GM12878 (cell line): Measurements from ENCODE around the gene ADAM29. TPM values are rescaled to one million over a fixed set of nuclear protein-coding genes. Genes with fewer than 3 reads are reported as not detected.

Experiments
- ATAC-seq: fragments of 200-7000 bp; cut with Tn5 transposase; 3 replicates; pipeline ENCODE4 v1.9.1; 2020; ENCODE audit warnings: mild to moderate bottlenecking, moderate library complexity
- BruUV-seq: library from RNA; stranded (reverse); fragments of 400-500 nt; replicated peaks from 2 replicates; lab custom pipeline; 2021; lab: Mats Ljungman, UMichigan
- CTCF ChIA-PET: fragments of 300-600 bp; sonication (Branson Sonifier 250); formaldehyde crosslinking; extraction: SDS; loops from one replicate; lab custom pipeline; 2021; ENCODE audit warnings: inconsistent platforms; lab: Yijun Ruan, JAX
- POLR2A ChIA-PET: fragments of 350-600 bp; formaldehyde crosslinking; extraction: SDS; loops from one replicate; lab custom pipeline; 2021; ENCODE audit warnings: inconsistent platforms; lab: Charles Lee
- RAD21 ChIA-PET: fragments of 300-600 bp; sonication (Branson Sonifier 250); formaldehyde crosslinking; loops from one replicate; lab custom pipeline; 2023; ENCODE audit warnings: antibody characterized with exemption; ENCODE audit not compliant: unreplicated experiment; lab: Charles Lee
- SMC1A ChIA-PET: fragments of 300-600 bp; sonication (Branson Sonifier 250); formaldehyde crosslinking; loops from one replicate; lab custom pipeline; 2023; ENCODE audit not compliant: unreplicated experiment, uncharacterized antibody; lab: Charles Lee
- DNase-seq: peaks from one replicate; pipeline ENCODE4 v3.0.0-alpha.2; 2011; ENCODE audit warnings: low read depth, low spot score
- FAIRE-seq: peaks from 3 replicates; lab custom pipeline; 2011; peaks lifted over from hg19 to GRCh38; lab: Jason Lieb, UNC
- H2AFZ ChIP-seq: 2 replicates; pipeline ENCODE4 v1.6.0; 2011; ENCODE audit warnings: low read depth, low read length, control low read depth; ENCODE audit not compliant: control insufficient read depth
- H3K27ac ChIP-seq: 2 replicates; pipeline ENCODE4 v1.5.1; 2011; ENCODE audit warnings: control low read depth; ENCODE audit not compliant: control insufficient read depth, insufficient read depth
- H3K27me3 ChIP-seq, 2 experiments: replicated peaks in 1 of 2; 2 replicates each; pipeline versions ENCODE4 v1.6.0 to v1.6.1; 2011; ENCODE audit warnings: low read length in 1 of 2; ENCODE audit not compliant: control insufficient read depth in 2 of 2, insufficient read depth in 2 of 2
- H3K36me3 ChIP-seq, 2 experiments: 2 replicates each; pipeline ENCODE4 v1.5.1; 2011; ENCODE audit warnings: low read length in 1 of 2; ENCODE audit not compliant: control insufficient read depth in 2 of 2, insufficient read depth in 2 of 2
- H3K4me1 ChIP-seq: 2 replicates; pipeline ENCODE4 v1.6.1; 2011; ENCODE audit warnings: mild to moderate bottlenecking, low read length, moderate library complexity, mixed read lengths; ENCODE audit not compliant: control insufficient read depth, insufficient read depth
- H3K4me2 ChIP-seq: 2 replicates; pipeline ENCODE4 v1.6.0; 2011; ENCODE audit warnings: control low read depth; ENCODE audit not compliant: control insufficient read depth, insufficient read depth
- H3K4me3 ChIP-seq: fragments of 200-600 bp; sonication (generic); 2 replicates; pipeline ENCODE4 v1.5.1; 2016
- H3K79me2 ChIP-seq: 2 replicates; pipeline ENCODE4 v1.6.0; 2011; ENCODE audit warnings: low read length; ENCODE audit not compliant: control insufficient read depth, insufficient read depth
- H3K9ac ChIP-seq: 2 replicates; pipeline ENCODE4 v1.8.0; 2011; ENCODE audit warnings: low read length, control low read depth, mixed read lengths; ENCODE audit not compliant: control insufficient read depth, insufficient read depth
- H3K9me3 ChIP-seq: replicated peaks from 3 replicates; pipeline ENCODE4 v1.5.1; 2011; ENCODE audit warnings: mild to moderate bottlenecking, low read length; ENCODE audit not compliant: control insufficient read depth, insufficient read depth
- H4K20me1 ChIP-seq: 2 replicates; pipeline ENCODE4 v1.6.0; 2011; ENCODE audit not compliant: control insufficient read depth, insufficient read depth
- ASH2L ChIP-seq: fragments of 300-600, 200-600 bp; sonication (generic); IDR thresholded peaks from 2 replicates; pipeline ENCODE4 v1.6.1; 2017; ENCODE audit warnings: low read depth, mild to moderate bottlenecking, borderline replicate concordance
- BHLHE40 ChIP-seq, 2 experiments: fragments of 450-650 bp in 1 of 2; IDR thresholded peaks; 2 replicates each; pipeline ENCODE4 v1.6.1; 2011 to 2017; ENCODE audit warnings: low read depth in 2 of 2, borderline replicate concordance in 1 of 2, improper control_type of control experiment in 1 of 2, low read length in 1 of 2, mild to moderate bottlenecking in 1 of 2
- CBX3 ChIP-seq: fragments of 200-600 bp; sonication (generic); IDR thresholded peaks from 2 replicates; pipeline ENCODE4 v1.6.1; 2016; ENCODE audit warnings: low read depth, borderline replicate concordance
- CBX5 ChIP-seq: sonication (generic); IDR thresholded peaks from 2 replicates; pipeline ENCODE4 v1.6.1; 2016; ENCODE audit warnings: low read depth, moderate library complexity, mild to moderate bottlenecking, inconsistent platforms
- CHD1 ChIP-seq: IDR thresholded peaks from 2 replicates; pipeline ENCODE4 v1.6.1; 2012; ENCODE audit warnings: low read depth, low read length, improper control_type of control experiment
- PAX8 ChIP-seq: fragments of 450-650 bp; IDR thresholded peaks from 2 replicates; pipeline ENCODE4 v1.6.1; 2017; ENCODE audit warnings: mild to moderate bottlenecking, moderate library complexity
- RFX5 ChIP-seq: IDR thresholded peaks from 2 replicates; pipeline ENCODE4 v1.6.1; 2011; ENCODE audit warnings: low read depth, low read length, improper control_type of control experiment
- SRF ChIP-seq, 2 experiments: IDR thresholded peaks; 2 replicates each; pipeline ENCODE4 v1.6.1; 2011; ENCODE audit warnings: low read depth in 2 of 2, low read length in 2 of 2, mild to moderate bottlenecking in 1 of 2, moderate library complexity in 1 of 2
- SUZ12 ChIP-seq: fragments of 200-600 bp; sonication (generic); IDR thresholded peaks from one replicate; pipeline ENCODE4 v1.6.1; 2018; ENCODE audit warnings: antibody characterized with exemption, mild to moderate bottlenecking; ENCODE audit not compliant: unreplicated experiment
- TBL1XR1 ChIP-seq: IDR thresholded peaks from 2 replicates; pipeline ENCODE4 v1.6.1; 2012; ENCODE audit warnings: low read depth, low read length, improper control_type of control experiment
- WRNIP1 ChIP-seq: IDR thresholded peaks from 2 replicates; pipeline ENCODE4 v1.6.1; 2011; ENCODE audit warnings: low read depth, low read length, improper control_type of control experiment, borderline replicate concordance
- ZNF207 ChIP-seq: fragments of 450-650 bp; IDR thresholded peaks from 2 replicates; pipeline ENCODE4 v1.6.1; 2014; ENCODE audit warnings: antibody characterized with exemption, mild to moderate bottlenecking, borderline replicate concordance
- WGBS: methylation state at CpG from one replicate; pipeline ENCODE4 v1.1.6; 2016; ENCODE audit warnings: low lambda C conversion rate; ENCODE audit not compliant: insufficient replicate concordance, insufficient coverage; ENCODE audit errors: missing lambda C conversion rate; 5-methylcytosine and 5-hydroxymethylcytosine counted together
- in situ Hi-C: fragments of 300-500 bp; cut with MboI; formaldehyde crosslinking; loops from 9 replicates; pipeline ENCODE4 v1.14.3; 2018; ENCODE audit warnings: mixed read lengths
- intact Hi-C: fragments of 100-400 bp; cut with micrococcal nuclease; formaldehyde crosslinking; loops from one replicate; pipeline ENCODE4 v1.14.2; 2022; ENCODE audit not compliant: unreplicated experiment
- polyA plus RNA-seq, 11 experiments: library from polyadenylated mRNA; depleted of rRNA in 4 of 11; unstranded in 6 of 11; stranded (reverse) in 5 of 11; fragments of >200 nt; fragmentation: Nextera tagmentation in 4 of 11; fragmentation: Illumina TruSeq in 1 of 11; extraction: Ambion mirVana in 4 of 11; extraction: Trizol in 1 of 11; gene quantifications; 1 replicate in 1 of 11; 2 replicates in 10 of 11; pipeline versions ENCODE4 v1.2.1 to v1.2.3, GENCODE V29; 2011 to 2016; ENCODE audit warnings: inconsistent platforms in 2 of 11, missing spikeins in 2 of 11, low read depth in 1 of 11
- total RNA-seq, 4 experiments: library from RNA; depleted of rRNA in 3 of 4; stranded (reverse); fragments of >200 nt in 3 of 4; fragmentation: Illumina TruSeq in 1 of 4; extraction: Trizol in 1 of 4; gene quantifications; 2 replicates each; pipeline versions ENCODE4 v1.2.1 to v1.2.3, GENCODE V29; 2013 to 2021
- TF ChIP-seq, protein P1 (sequence below): fragments of 450-650 bp; IDR thresholded peaks from 2 replicates; pipeline ENCODE4 v1.6.1; 2016; ENCODE audit warnings: mild to moderate bottlenecking
- TF ChIP-seq, protein P2 (sequence below): fragments of 450-650 bp; formaldehyde crosslinking; IDR thresholded peaks from 2 replicates; pipeline ENCODE4 v1.4.0; 2020; ENCODE audit warnings: mild to moderate bottlenecking, moderate library complexity
- TF ChIP-seq, protein P3 (sequence below): IDR thresholded peaks from 2 replicates; pipeline ENCODE4 v1.6.1; 2011; ENCODE audit warnings: borderline replicate concordance, low read depth, mild to moderate bottlenecking, moderate library complexity, low read length; ENCODE audit not compliant: insufficient read depth, poor library complexity, severe bottlenecking

The ADAM29 gene
- total and polyA plus RNA-seq, 10 of the 15 experiments (the other 5 are each of a cell fraction or from before 2014, with no cell fraction given): 0.04 to 0.20 (median 0.10) TPM; not detected in 7

DNA sequence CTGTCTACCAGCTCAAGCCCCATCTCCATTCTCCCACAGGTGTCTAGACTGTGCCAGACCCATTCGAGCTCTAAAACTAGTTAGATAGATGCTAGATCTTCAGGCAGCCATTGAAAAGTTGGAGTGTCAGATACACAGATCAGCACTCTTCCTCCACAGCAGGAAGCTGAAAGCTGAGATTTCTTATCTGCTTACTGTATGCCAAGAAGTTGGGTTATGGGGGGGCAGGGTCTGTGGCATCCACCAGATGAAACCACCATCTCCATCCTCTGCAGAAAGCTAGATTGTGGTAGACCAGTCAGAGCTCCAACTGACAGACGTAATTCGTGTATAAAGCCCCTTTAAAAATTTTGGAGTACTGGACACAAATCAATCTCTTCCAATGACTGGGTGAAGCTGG is 54.8 kb downstream of the ADAM29 start:
- Histone ChIP-seq H3K27ac (no peak overlapping the region), H3K4me1 (no peaks in the 10 kb centered on the region), H3K9ac (no peak overlapping the region)
- DNase-seq: no peak
- TF ChIP-seq CBX5: no peak
- no peak for TF ChIP-seq CBX3
- no peak for TF ChIP-seq ASH2L
- TF ChIP-seq, protein P1, sequence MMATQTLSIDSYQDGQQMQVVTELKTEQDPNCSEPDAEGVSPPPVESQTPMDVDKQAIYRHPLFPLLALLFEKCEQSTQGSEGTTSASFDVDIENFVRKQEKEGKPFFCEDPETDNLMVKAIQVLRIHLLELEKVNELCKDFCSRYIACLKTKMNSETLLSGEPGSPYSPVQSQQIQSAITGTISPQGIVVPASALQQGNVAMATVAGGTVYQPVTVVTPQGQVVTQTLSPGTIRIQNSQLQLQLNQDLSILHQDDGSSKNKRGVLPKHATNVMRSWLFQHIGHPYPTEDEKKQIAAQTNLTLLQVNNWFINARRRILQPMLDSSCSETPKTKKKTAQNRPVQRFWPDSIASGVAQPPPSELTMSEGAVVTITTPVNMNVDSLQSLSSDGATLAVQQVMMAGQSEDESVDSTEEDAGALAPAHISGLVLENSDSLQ: no peak
- TF ChIP-seq, protein P2, sequence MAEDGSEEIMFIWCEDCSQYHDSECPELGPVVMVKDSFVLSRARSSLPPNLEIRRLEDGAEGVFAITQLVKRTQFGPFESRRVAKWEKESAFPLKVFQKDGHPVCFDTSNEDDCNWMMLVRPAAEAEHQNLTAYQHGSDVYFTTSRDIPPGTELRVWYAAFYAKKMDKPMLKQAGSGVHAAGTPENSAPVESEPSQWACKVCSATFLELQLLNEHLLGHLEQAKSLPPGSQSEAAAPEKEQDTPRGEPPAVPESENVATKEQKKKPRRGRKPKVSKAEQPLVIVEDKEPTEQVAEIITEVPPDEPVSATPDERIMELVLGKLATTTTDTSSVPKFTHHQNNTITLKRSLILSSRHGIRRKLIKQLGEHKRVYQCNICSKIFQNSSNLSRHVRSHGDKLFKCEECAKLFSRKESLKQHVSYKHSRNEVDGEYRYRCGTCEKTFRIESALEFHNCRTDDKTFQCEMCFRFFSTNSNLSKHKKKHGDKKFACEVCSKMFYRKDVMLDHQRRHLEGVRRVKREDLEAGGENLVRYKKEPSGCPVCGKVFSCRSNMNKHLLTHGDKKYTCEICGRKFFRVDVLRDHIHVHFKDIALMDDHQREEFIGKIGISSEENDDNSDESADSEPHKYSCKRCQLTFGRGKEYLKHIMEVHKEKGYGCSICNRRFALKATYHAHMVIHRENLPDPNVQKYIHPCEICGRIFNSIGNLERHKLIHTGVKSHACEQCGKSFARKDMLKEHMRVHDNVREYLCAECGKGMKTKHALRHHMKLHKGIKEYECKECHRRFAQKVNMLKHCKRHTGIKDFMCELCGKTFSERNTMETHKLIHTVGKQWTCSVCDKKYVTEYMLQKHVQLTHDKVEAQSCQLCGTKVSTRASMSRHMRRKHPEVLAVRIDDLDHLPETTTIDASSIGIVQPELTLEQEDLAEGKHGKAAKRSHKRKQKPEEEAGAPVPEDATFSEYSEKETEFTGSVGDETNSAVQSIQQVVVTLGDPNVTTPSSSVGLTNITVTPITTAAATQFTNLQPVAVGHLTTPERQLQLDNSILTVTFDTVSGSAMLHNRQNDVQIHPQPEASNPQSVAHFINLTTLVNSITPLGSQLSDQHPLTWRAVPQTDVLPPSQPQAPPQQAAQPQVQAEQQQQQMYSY (CRISPR knock-in tag): no peak
- TF ChIP-seq TBL1XR1: no peak
- TF ChIP-seq CHD1: no peak
- TF ChIP-seq, protein P3, sequence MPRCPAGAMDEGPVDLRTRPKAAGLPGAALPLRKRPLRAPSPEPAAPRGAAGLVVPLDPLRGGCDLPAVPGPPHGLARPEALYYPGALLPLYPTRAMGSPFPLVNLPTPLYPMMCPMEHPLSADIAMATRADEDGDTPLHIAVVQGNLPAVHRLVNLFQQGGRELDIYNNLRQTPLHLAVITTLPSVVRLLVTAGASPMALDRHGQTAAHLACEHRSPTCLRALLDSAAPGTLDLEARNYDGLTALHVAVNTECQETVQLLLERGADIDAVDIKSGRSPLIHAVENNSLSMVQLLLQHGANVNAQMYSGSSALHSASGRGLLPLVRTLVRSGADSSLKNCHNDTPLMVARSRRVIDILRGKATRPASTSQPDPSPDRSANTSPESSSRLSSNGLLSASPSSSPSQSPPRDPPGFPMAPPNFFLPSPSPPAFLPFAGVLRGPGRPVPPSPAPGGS: no peak
- TF ChIP-seq SUZ12: no peak
- TF ChIP-seq BHLHE40 (IDR thresholded peaks at IDR 0.05; ENCODE audit: borderline replicate concordance in 1 of 2, low read depth in 2 of 2, low read length in 1 of 2): no peak
- no peak for TF ChIP-seq SRF (IDR thresholded peaks at IDR 0.05; ENCODE audit: low read depth in 2 of 2, low read length in 2 of 2)
- no peak for TF ChIP-seq RFX5
- no peak for TF ChIP-seq PAX8
- TF ChIP-seq ZNF207: no peak
- TF ChIP-seq WRNIP1: no peak
- TF ChIP-seq, all 136 proteins: peak for 0
- ChIA-PET CTCF (interaction anchor here (1.2 to 1.8 kb wide), 4 partner anchors 18 to 81 kb away, joined by 3 to 6 read pairs (median 4); no protein-coding TSS in a partner anchor), SMC1A (interaction anchor here (0.8 to 2.2 kb wide), 7 partner anchors 13 to 98 kb away, joined by 3 to 6 read pairs (median 4); partner anchors contain the start of gene ADAM29), POLR2A (no interaction called here), RAD21 (interaction anchor here (0.7 kb wide), 1 partner anchor 76 kb away, joined by 3 read pairs; no protein-coding TSS in a partner anchor)
- intact Hi-C loops (no loop called here), in situ Hi-C loops (no loop called here)
- no peak for FAIRE-seq
- ATAC-seq: no peak
- Histone ChIP-seq H3K27me3 (no peaks in the 10 kb centered on the region), H3K79me2 (no peaks in the 10 kb centered on the region), H2AFZ (no peak overlapping the region), H3K36me3 (no peaks in the 10 kb centered on the region), H3K4me3 (no peak overlapping the region), H3K9me3 (no peaks in the 10 kb centered on the region), H3K4me2 (no peak overlapping the region), H4K20me1 (no peaks in the 10 kb centered on the region)
- WGBS: 56% methylated on average over 3 of the region's 3 CpGs
- BruUV-seq: no TSS peak
